WTC11 (cell line): ENCODE measurements around the gene SLC39A6. TPM values are rescaled to one million over a fixed set of nuclear protein-coding genes. Genes with fewer than 3 reads are reported as not detected.
"Not testable (repeated sequence)": the region's sequence is repeated elsewhere in the genome, so short reads cannot be mapped to it uniquely, and the experiment has no call there.

Source experiments
- ATAC-seq: fragments of 200-7000 bp; cut with Tn5 transposase; 2 replicates; pipeline ENCODE4 v1.10.0; 2021; ENCODE audit warnings: mild to moderate bottlenecking, moderate library complexity
- CTCF ChIA-PET: fragments of 300-600 bp; sonication (Branson Sonifier 250); formaldehyde crosslinking; loops from one replicate; lab custom pipeline; 2021; ENCODE audit warnings: antibody characterized with exemption; lab: Charles Lee
- POLR2A ChIA-PET: fragments of 350-600 bp; sonication (Branson Sonifier 250); formaldehyde crosslinking; loops from one replicate; lab custom pipeline; 2021; ENCODE audit warnings: antibody characterized with exemption; lab: Charles Lee
- DNase-seq: peaks from one replicate; pipeline ENCODE4 v3.0.0; 2021; ENCODE audit warnings: low spot score
- H3K27ac Mint-ChIP-seq: 2 replicates; pipeline ENCODE4 v1.8.0; 2021; ENCODE audit warnings: mixed read lengths
- H3K27me3 Mint-ChIP-seq: 2 replicates; pipeline ENCODE4 v1.8.0; 2021; ENCODE audit warnings: low read depth, mild to moderate bottlenecking, moderate library complexity, mixed read lengths
- H3K36me3 Mint-ChIP-seq: 2 replicates; pipeline ENCODE4 v1.8.0; 2021; ENCODE audit warnings: mixed read lengths
- H3K4me1 Mint-ChIP-seq: 2 replicates; pipeline ENCODE4 v1.8.0; 2022; ENCODE audit warnings: mixed read lengths
- H3K4me3 Mint-ChIP-seq: 2 replicates; pipeline ENCODE4 v1.8.0; 2021; ENCODE audit warnings: mild to moderate bottlenecking, moderate library complexity, mixed read lengths
- H3K9me3 Mint-ChIP-seq: 2 replicates; pipeline ENCODE4 v1.8.0; 2021; ENCODE audit warnings: mixed read lengths
- CREM ChIP-seq: sonication (generic); formaldehyde crosslinking; IDR thresholded peaks from 2 replicates; pipeline ENCODE4 v1.8.1; 2022; ENCODE audit warnings: mild to moderate bottlenecking, missing genetic modification reagents, moderate library complexity
- CTCF ChIP-seq: fragments of 200-600 bp; IDR thresholded peaks from 2 replicates; pipeline ENCODE4 v1.8.0; 2022; ENCODE audit warnings: antibody characterized with exemption
- ETV6 ChIP-seq: sonication (generic); formaldehyde crosslinking; IDR thresholded peaks from 2 replicates; pipeline ENCODE4 v1.8.1; 2022; ENCODE audit warnings: mild to moderate bottlenecking, missing genetic modification reagents
- JAZF1 ChIP-seq: fragments of 250-450 bp; sonication (Bioruptor Pico); IDR thresholded peaks from 2 replicates; pipeline ENCODE4 v1.9.0; 2021; ENCODE audit warnings: moderate library complexity, mild to moderate bottlenecking, inconsistent platforms
- MXD4 ChIP-seq: fragments of 250-450 bp; sonication (Bioruptor Pico); IDR thresholded peaks from 2 replicates; pipeline ENCODE4 v1.8.0; 2021; ENCODE audit warnings: mild to moderate bottlenecking, moderate library complexity, borderline replicate concordance
- NR2C2 ChIP-seq: sonication (generic); formaldehyde crosslinking; IDR thresholded peaks from 2 replicates; pipeline ENCODE4 v1.8.0; 2022; ENCODE audit warnings: mild to moderate bottlenecking, missing genetic modification reagents
- PRRX2 ChIP-seq: fragments of 250-450 bp; sonication (Bioruptor Pico); IDR thresholded peaks from 2 replicates; pipeline ENCODE4 v1.8.0; 2021; ENCODE audit warnings: mild to moderate bottlenecking
- RORB ChIP-seq: fragments of 250-450 bp; sonication (Bioruptor Pico); IDR thresholded peaks from 2 replicates; pipeline ENCODE4 v1.9.0; 2021; ENCODE audit warnings: mild to moderate bottlenecking
- SP1 ChIP-seq: sonication (generic); formaldehyde crosslinking; conservative IDR thresholded peaks from 2 replicates; pipeline ENCODE4 v1.8.1; 2022; ENCODE audit warnings: missing genetic modification reagents
- ZNF423 ChIP-seq: fragments of 250-450 bp; sonication (Bioruptor Pico); IDR thresholded peaks from 2 replicates; pipeline ENCODE4 v2.1.2; 2022; ENCODE audit warnings: mild to moderate bottlenecking, moderate library complexity
- ZNF512 ChIP-seq: sonication (generic); formaldehyde crosslinking; IDR thresholded peaks from 2 replicates; pipeline ENCODE4 v1.8.1; 2022; ENCODE audit warnings: missing genetic modification reagents, borderline replicate concordance
- ZNF671 ChIP-seq: fragments of 250-450 bp; sonication (Bioruptor Pico); IDR thresholded peaks from 2 replicates; pipeline ENCODE4 v1.8.0; 2021; ENCODE audit warnings: mild to moderate bottlenecking
- ZSCAN18 ChIP-seq: fragments of 250-450 bp; sonication (Bioruptor Pico); IDR thresholded peaks from 2 replicates; pipeline ENCODE4 v2.1.2; 2022; ENCODE audit warnings: mild to moderate bottlenecking, moderate library complexity
- total RNA-seq: library from RNA; stranded (reverse); gene quantifications from 3 replicates; pipeline ENCODE4 v1.2.3, GENCODE V29; 2021
- TF ChIP-seq, protein P1 (sequence below): sonication (generic); formaldehyde crosslinking; IDR thresholded peaks from 2 replicates; pipeline ENCODE4 v1.8.0; 2023; ENCODE audit warnings: mild to moderate bottlenecking, missing genetic modification reagents
- TF ChIP-seq, protein P2 (sequence below): sonication (generic); formaldehyde crosslinking; IDR thresholded peaks from 2 replicates; pipeline ENCODE4 v1.8.0; 2022; ENCODE audit warnings: missing genetic modification reagents
- TF ChIP-seq, protein P3 (sequence below): sonication (generic); formaldehyde crosslinking; IDR thresholded peaks from 2 replicates; pipeline ENCODE4 v1.8.1; 2022; ENCODE audit warnings: low read depth, mild to moderate bottlenecking, moderate library complexity, missing genetic modification reagents, borderline replicate concordance

Gene SLC39A6
- total RNA-seq, 1 experiment from 2014 or later, result 29.2 TPM

GRCh38 chr18:36094431-36094830, 34.7 kb downstream of the SLC39A6 start (continued):
- TF ChIP-seq ZNF671 (CRISPR knock-in tag) (no peak), NR2C2 (CRISPR knock-in tag) (no peak)

GRCh38 chr18:36092116-36092515, 37.0 kb downstream of the SLC39A6 start:
- ATAC-seq, H3K27me3 Mint-ChIP-seq, H3K4me1 Mint-ChIP-seq, H3K9me3 Mint-ChIP-seq, H3K27ac Mint-ChIP-seq, POLR2A ChIA-PET, DNase-seq, CTCF ChIA-PET, H3K4me3 Mint-ChIP-seq, H3K36me3 Mint-ChIP-seq: not testable (repeated sequence)

DNA sequence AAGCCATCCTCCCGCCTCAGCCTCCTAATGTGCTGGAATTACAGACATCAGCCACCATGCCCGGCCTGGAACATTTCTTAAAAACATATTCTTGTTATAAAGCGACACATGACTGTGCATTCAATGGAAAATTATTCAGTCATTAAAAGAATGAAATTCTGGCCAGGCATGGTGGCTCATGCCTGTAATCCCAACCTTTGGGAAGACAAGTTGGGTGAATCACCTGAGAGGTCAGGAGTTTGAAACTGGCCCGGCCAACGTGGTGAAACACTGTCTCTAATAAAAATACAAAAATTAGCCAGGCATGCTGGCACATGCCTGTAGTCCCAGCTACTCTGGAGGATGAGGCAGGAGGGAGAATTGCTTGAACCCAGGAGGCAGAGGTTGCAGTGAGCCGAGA, 40.1 kb downstream of the SLC39A6 start:
- H3K27me3 Mint-ChIP-seq, result no peaks in the 10 kb centered on the region
- ATAC-seq, result no peak
- CTCF ChIA-PET, result no interaction called here
- H3K27ac Mint-ChIP-seq, result no peak overlapping the region
- peaks cover 4% of the 10 kb centered on the region; the same call in 1 of the 2 replicates for H3K9me3 Mint-ChIP-seq
- no peak for DNase-seq
- TF ChIP-seq, protein P1, sequence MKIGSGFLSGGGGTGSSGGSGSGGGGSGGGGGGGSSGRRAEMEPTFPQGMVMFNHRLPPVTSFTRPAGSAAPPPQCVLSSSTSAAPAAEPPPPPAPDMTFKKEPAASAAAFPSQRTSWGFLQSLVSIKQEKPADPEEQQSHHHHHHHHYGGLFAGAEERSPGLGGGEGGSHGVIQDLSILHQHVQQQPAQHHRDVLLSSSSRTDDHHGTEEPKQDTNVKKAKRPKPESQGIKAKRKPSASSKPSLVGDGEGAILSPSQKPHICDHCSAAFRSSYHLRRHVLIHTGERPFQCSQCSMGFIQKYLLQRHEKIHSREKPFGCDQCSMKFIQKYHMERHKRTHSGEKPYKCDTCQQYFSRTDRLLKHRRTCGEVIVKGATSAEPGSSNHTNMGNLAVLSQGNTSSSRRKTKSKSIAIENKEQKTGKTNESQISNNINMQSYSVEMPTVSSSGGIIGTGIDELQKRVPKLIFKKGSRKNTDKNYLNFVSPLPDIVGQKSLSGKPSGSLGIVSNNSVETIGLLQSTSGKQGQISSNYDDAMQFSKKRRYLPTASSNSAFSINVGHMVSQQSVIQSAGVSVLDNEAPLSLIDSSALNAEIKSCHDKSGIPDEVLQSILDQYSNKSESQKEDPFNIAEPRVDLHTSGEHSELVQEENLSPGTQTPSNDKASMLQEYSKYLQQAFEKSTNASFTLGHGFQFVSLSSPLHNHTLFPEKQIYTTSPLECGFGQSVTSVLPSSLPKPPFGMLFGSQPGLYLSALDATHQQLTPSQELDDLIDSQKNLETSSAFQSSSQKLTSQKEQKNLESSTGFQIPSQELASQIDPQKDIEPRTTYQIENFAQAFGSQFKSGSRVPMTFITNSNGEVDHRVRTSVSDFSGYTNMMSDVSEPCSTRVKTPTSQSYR (CRISPR knock-in tag), result no peak
- no peak for TF ChIP-seq ZNF512 (CRISPR knock-in tag)
- TF ChIP-seq, protein P2, sequence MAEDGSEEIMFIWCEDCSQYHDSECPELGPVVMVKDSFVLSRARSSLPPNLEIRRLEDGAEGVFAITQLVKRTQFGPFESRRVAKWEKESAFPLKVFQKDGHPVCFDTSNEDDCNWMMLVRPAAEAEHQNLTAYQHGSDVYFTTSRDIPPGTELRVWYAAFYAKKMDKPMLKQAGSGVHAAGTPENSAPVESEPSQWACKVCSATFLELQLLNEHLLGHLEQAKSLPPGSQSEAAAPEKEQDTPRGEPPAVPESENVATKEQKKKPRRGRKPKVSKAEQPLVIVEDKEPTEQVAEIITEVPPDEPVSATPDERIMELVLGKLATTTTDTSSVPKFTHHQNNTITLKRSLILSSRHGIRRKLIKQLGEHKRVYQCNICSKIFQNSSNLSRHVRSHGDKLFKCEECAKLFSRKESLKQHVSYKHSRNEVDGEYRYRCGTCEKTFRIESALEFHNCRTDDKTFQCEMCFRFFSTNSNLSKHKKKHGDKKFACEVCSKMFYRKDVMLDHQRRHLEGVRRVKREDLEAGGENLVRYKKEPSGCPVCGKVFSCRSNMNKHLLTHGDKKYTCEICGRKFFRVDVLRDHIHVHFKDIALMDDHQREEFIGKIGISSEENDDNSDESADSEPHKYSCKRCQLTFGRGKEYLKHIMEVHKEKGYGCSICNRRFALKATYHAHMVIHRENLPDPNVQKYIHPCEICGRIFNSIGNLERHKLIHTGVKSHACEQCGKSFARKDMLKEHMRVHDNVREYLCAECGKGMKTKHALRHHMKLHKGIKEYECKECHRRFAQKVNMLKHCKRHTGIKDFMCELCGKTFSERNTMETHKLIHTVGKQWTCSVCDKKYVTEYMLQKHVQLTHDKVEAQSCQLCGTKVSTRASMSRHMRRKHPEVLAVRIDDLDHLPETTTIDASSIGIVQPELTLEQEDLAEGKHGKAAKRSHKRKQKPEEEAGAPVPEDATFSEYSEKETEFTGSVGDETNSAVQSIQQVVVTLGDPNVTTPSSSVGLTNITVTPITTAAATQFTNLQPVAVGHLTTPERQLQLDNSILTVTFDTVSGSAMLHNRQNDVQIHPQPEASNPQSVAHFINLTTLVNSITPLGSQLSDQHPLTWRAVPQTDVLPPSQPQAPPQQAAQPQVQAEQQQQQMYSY (CRISPR knock-in tag), result no peak
- no peak for TF ChIP-seq ZSCAN18 (CRISPR knock-in tag)
- no peak for TF ChIP-seq ZNF423 (CRISPR knock-in tag)
- no peak for TF ChIP-seq ETV6
- TF ChIP-seq CREM (CRISPR knock-in tag), result no peak
- no peak for TF ChIP-seq PRRX2
- TF ChIP-seq SP1, result no peak
- no peak overlapping the region for H3K4me3 Mint-ChIP-seq
- H3K36me3 Mint-ChIP-seq, result no peaks in the 10 kb centered on the region
- POLR2A ChIA-PET, result interaction anchor here (0.7 kb wide), 1 partner anchor 216 kb away, joined by 4 read pairs; no protein-coding TSS in a partner anchor
- no peaks in the 10 kb centered on the region for H3K4me1 Mint-ChIP-seq

DNA sequence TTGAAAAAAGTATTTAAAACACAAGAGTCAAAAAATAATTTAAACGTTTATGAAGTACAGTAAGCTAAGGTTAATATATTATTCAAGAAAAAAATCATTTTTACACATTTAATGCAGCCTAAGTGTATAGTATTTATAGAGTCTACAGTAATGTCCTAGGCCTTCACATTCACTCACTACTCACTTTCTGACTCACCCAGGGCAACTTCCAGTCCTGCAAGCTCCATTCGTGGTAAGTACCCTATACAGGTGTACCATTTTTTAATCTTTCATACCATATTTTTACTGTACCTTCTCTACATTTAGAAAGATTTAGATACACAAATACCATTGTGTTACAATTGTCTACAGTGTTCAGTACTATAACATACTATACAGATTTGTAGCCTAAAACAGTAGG, 40.9 kb downstream of the SLC39A6 start:
- CTCF ChIA-PET, result interaction anchor here (0.6 kb wide), 1 partner anchor 14 kb away, joined by 4 read pairs; no protein-coding TSS in a partner anchor
- no peaks in the 10 kb centered on the region for H3K27me3 Mint-ChIP-seq
- no peaks in the 10 kb centered on the region for H3K4me1 Mint-ChIP-seq
- DNase-seq, result no peak
- H3K27ac Mint-ChIP-seq, result no peak overlapping the region
- TF ChIP-seq MXD4 (CRISPR knock-in tag) (no peak), RORB (no peak), JAZF1 (CRISPR knock-in tag) (no peak), CTCF (no peak), ETV6 (no peak), SP1 (no peak)
- TF ChIP-seq, protein P3, sequence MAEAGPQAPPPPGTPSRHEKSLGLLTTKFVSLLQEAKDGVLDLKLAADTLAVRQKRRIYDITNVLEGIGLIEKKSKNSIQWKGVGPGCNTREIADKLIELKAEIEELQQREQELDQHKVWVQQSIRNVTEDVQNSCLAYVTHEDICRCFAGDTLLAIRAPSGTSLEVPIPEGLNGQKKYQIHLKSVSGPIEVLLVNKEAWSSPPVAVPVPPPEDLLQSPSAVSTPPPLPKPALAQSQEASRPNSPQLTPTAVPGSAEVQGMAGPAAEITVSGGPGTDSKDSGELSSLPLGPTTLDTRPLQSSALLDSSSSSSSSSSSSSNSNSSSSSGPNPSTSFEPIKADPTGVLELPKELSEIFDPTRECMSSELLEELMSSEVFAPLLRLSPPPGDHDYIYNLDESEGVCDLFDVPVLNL, result no peak
- TF ChIP-seq, all 79 proteins: peak for 0
- Mint-ChIP-seq H3K9me3 (peaks cover 4% of the 10 kb centered on the region; the same call in 1 of the 2 replicates), H3K36me3 (no peaks in the 10 kb centered on the region), H3K4me3 (no peak overlapping the region)
- POLR2A ChIA-PET, result no interaction called here
- no peak for ATAC-seq
